HuH-7 (cell line): Measurements from ENCODE around the gene PROK1.
"Not testable (repeated sequence)": the region's sequence is repeated elsewhere in the genome, so short reads cannot be mapped to it uniquely, and the experiment has no call there.

Experiments
- DNase-seq: peaks from one replicate; pipeline ENCODE4 v3.0.0; 2011; ENCODE audit warnings: low spot score

The PROK1 gene, protein sequence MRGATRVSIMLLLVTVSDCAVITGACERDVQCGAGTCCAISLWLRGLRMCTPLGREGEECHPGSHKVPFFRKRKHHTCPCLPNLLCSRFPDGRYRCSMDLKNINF

DNA sequence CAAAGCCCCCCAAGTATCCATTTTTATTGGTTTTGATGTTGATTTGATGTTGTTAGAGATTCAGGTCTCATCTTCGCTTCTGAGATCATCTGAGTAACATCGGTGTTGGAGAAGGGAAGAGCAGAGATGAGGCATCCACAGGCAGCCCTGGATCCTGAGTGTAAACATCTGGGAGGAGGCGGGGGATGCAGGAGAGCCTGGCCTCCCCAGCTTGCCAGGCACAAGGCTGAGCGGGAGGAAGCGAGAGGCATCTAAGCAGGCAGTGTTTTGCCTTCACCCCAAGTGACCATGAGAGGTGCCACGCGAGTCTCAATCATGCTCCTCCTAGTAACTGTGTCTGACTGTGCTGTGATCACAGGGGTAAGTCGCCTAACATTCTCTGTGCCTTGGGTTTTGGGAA lies at the start of gene PROK1:
TSS of gene PROK1 (plus strand) at position 221 of the 400 bp plus-strand sequence. CDS start at position 289, 68 bp downstream.
- DNase-seq = no peak

DNA sequence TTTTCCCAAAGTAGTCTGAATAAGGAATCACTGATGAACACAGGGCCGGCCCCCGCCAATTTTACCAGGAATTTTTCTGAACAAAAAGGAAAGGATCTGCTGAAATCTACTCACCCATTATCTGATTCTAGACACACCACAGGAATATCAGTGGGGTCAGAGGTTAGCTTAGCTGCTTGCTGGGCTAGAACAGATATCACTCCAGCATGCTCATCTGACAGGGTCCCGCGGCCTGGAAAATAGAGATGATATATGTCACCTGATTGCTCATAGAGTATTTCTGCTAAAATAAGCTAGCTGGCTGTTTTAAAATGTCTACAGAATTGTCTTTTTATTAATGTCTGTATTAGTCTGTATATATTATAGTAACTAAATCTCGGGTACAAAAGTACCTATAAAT lies 47.1 kb upstream of the PROK1 start:
- DNase-seq = no peak

DNA sequence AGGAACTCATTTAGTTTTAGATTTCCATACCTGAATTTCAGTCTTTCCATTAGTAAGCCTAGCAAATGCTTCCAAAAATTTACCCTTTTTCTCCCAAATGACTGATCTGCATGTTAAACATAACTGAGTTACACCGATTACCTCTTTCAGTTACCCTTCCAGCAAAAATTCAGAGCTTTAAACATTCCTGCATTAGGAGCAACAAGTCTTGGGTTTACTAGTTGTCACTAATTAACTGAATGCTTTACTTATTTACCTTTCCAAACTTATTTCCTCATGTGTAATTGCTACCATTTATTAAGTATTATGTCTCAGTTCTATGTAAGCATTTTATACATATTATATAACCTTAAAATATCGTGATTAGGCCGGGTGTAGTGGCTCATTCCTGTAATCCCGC lies 46.5 kb upstream of the PROK1 start:
- DNase-seq = no peak

DNA sequence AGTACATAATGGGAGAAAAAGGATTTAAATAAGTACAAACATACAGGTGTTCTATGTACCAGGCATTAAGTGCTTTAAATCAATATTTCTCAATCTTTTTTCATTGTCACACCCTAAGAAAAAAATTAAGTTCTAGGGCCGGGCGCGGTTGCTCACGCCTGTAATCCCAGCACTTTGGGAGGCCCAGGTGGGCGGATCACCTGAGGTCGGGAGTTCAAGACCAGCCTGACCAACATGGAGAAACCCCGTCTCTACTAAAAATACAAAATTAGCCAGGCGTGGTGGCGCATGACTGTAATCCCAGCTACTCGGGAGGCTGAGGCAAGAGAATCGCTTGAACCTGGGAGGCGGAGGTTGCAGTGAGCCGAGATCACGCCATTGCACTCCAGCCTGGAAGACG lies 44.5 kb upstream of the PROK1 start:
- not testable (repeated sequence) for DNase-seq

DNA sequence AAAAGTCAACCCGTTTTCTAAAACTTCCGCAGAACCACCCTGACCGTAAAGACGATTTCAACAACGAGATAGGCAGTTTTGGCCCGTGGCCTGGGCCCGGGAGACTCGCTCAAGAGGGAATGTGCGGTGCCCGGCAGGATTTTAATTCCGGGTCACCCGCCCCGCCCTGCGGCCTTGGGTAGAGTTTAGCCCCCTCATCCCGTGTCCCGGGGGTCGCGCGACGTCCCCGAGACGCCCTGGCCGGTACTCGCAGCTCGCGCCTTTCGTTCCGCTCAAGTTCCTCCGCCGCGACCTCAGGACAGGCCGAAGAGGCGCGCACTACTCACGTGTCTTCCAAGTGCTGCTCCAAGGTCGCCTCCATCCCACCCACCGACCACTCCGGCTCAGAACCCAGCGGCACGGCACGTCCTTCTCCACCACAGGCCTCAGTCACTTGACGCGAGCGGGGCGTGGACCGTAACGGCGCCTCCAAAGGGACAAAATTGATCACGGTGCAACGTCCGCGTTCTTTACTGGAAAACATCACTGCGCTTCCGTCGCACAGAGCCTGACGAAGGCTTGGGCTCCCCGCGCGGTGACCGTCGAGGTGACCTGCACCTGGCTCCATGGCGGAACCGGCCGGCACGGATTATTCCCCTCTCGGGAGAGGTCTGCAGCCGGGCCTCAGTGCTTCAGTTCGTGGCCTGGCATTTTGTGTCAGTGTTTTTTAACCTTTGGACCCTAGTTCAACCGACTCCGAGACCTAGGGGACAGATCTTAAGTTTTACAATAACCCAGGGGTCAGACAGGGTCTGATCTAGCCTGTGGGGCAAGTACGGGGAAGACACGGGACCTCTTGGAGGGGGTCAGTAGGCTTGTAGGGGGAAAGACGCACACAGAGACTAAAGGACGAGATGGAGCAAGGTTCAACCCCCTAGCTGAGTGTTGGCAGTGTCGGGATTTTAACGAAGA lies 43.4 kb upstream of the PROK1 start, which contains the start of gene LAMTOR5:
TSS of gene LAMTOR5 (minus strand) at position 435 of the 951 bp plus-strand sequence. CDS start at position 361, 74 bp downstream.
- peak; percentile 71 for DNase-seq

DNA sequence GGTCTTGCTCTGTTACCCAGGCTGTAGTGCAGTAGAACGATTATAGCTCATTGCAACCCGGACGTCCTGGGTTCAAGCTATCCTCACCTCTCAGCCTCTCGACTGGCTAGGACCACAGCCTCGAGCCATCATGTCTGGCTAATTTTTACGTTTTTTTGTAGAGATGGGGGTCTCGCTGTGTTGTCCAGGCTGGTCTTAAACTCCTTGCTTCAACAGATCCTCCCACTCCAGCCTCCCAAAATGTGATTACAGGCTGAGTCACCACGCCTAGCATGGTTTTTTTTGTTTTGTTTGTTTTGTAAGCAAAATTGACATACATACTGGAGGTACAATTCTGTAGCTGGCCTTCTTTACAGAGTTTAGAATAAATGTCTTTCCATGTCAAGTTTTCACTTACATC lies 42.5 kb upstream of the PROK1 start:
- DNase-seq = no peak

DNA sequence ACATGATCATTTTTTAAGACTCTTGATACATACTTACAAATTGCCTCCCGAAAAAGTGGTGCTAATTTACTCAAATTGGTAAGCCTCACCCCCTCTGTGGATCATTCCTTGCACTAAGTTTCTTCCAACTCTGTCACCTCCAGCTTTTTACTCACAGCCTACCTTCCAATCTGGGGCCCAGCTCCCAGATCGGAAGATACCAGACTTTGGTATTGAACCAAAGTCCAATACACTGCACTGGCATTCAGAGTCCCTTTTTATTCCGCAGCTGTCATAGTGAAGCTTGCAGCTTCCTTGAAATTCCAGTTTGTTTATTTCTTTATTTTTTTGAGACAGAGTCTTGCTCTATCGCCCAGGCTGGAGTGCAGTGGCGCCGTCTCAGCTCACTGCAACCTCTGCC lies 41.6 kb upstream of the PROK1 start:
- no peak for DNase-seq

DNA sequence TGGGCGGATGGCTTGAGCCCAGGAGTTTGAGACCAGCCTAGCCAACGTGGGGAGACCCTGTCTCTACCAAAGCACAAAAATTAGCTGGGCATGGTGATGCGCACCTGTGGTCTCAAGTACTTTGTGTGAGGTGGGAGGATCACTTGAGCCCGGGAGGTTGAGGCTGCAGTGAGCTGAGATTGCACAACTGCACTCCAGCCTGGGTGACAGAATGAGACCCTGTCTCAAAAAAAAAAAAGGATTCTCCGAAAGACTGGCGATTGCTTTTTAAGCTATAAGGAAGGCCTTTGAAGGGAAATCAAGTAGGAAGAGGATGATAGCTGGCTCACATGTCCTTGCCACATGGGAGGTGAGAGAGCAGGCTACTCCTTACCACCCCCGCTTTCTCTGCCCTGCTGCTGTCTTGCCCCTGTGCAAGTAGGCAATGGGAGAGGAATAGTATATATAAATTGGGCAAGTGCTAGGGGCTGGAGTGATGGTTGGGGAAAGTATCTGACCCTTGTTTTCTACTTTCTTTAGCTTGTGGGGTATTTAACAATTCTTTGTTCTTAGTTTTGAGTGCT lies 39.7 kb upstream of the PROK1 start:
- no peak for DNase-seq

DNA sequence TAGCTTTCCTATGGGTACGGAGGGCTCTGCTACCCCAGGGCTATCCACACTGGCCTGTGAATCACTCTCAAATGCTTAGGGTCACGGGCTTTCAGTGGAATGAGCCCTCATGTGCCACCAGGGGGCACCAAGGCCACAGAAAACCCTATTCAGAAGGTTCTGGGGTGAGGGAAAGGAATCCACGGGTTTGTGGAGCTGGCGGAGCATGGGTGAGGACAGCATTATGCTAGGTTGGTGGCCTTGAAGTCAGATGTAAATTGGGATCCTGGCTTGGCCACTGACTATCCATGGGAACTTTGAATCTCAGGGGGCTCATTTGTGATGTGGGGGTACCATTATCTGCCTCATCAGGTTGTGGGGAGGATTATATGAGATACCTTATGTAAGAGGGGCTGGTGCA lies 38.4 kb upstream of the PROK1 start:
- DNase-seq = peak; percentile 59

DNA sequence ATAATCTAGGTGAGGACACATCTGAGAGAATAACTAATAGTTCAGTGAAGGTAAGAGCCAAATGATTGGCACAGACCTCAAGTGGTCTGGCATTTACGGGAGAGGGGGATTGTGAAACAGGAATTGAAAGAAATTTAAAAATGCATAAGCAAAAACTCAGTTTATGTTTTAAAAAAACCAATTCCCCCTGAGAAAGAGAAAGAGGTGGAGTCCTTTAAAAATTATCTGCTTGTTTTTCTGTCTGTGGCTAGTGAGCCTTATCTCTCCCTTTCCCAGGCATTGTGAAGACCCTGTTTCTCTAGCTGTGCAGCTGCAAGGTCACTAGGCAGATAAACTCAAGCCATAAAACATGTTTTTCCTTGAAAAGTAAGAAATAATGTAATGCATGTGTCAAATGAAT lies 37.9 kb upstream of the PROK1 start:
- DNase-seq = not testable (repeated sequence)

DNA sequence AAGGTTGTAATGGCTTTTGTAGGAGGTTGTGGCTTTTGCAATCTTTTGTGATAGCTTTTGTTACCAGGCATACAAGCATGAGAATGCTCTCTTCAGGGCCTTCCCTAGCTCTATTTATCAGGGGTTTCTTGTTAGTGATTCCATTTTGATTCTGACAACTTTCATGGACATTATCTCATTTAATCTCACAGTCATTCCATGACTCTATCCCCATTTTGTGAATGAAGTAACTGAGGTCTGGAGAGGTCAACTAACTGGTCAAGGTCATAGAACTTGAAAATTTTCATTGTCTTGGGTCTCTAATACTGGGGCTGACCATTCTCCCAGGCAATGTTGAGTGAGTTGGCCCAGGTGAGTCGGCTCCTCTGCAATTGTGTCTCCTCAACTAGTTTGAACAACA lies 32.2 kb upstream of the PROK1 start:
- DNase-seq = no peak

DNA sequence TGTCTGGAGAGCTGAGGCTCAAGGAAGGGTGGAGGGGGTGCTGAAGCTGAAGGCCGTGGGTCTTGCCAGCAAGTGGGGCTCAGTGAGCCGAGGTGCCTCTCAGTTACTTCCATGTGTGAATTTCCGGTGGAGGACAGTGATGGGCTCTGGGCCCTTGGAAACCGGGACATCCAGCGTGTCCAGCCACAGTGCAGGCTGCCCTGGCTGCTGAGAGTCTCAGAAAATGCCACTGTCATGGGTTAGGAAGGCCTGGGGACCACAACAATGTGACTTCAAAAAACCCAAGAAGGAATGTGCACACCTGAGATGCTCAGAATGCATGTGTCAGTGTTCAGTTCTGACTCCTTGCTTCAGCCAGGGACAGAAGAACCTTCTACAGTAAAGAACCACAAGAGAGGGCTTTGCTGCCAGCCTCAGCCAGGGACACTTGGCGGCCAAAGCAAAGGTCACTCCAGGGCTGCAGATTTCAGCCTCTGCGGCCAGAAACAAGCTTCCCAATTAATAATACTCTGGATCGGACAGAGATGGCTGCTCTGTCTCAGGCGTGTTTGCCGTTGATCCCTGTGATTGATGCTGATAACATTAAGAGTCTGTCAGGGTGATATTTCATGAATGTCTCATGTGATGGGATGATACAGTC lies 30.8 kb upstream of the PROK1 start:
- DNase-seq = no peak

DNA sequence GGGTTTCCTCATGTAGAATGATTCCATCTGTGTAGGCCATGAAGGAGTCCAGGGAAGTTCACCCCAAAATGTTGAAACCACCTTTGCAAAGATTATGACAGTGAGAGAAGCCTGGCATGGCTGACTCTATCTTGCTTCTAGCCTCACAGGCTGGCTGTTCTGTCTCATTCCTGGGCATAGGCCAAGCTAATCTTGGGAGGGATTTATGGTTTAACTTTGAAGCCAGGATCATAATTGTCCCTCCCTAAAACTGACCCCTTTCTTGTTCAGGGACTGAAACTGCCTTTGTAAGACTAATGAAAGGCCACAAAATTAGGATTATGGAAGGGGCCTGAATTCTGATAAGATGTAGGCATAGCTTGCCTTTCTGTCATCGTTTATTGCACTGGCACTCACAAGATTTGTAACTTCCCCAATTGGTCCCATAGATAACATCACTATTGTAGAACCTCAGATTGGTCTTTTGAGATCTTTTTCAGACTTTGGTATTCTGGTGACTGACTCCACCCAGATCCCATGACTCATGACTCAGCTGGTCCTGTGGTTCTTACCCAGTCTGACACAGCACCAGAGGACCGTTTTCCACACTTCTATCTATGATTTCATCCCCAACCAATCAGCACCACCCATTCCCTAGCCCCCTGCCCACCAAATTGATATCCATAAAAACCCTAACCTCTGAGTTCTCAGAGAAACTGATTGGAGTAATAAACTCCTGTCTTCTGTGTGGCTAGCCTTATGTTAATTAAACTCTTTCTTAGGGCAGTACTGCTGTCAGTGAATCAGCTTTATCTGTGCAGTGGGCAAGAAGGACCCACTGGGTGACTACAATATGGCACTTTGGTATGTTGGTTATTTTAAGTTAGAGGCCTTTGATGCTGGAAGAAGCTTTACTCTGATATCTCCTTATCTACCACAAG lies 29.8 kb upstream of the PROK1 start:
- no peak for DNase-seq

DNA sequence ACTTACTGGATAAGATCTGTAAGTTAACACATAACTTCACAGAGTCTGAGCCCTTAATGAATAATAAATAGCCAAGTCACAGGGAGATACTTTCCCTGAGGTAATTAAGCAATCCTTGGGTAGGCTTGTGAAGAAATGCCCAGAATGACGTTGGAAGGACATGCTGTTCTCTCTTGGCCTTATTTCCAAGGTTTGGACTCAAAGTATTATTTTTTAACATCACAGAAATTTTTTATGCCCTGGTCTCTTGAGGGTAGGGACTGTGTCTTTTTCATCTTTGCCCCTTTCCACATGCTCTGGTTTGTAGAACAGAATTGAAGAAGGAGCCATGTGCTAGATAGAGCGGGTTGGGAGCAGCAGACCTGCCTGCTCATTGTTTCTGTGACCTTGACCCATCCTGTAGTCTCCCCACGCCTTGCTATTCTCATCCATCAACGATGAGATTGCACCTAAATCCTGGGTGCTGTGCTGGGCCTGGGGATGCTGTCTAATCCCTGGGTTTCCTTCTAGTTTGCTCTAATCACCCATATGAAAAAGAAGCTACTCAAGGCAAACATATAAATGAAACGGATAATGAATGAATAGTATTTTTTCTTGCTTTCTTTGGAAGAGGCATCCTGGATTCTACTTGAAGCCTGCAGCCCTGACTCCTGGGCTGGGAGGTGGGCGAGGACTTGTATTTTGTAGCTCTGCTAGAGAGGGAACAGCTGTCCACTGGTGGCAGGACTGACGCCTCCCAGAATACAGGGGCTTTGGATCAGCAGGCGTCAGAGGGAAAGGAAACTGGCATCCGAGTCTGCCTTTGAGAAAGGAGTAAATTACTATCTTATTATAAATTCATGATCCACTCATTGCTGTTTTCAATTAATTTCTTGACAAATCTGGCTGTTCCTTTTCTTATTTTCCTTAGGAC lies 26.0 kb upstream of the PROK1 start:
- no peak for DNase-seq

DNA sequence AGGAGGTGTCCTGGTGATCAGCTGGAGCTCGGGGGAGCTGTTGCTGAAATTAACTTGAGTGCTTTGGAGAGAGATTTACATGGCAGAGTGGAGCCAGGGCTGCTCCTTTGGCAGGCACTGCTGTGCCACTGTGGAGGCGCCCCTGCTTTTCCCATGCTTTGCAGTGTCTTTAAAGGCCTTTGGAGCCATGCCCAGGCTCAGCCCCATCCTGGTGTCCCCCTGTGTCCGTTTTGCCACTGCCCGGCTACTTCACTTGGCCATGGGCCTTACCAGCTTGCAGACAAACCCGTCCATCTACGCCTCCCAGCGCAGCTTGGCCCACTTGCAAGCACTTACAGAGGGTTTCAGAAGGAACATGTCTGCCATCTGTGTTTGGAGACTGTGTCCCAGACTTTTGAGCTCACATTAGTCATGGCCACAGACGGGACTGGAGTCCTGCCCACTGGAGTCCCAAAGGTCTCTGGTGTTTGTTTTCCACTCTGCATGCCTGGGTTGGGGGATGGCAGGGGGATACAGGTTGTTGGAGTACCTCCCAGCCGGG lies 25.3 kb upstream of the PROK1 start:
- no peak for DNase-seq

DNA sequence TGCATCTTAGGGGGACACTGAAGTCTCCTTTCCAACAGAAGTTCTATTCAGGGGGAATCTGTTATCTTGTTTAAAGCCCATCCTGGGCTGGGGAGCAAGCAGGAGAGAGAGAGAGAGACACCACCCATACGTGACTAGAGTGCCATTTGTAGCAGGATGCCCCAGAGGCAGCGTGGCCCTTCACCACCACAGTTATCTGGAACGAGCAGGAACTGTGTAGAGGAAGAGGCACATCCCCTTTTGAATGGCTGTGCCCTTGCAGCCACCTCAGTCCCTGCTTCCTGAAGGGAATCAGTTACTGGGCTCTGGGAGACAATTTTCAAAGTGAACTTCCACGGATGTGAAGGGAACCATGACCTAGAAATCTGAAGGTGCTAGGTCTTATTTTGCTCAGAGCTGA lies 24.1 kb upstream of the PROK1 start:
- DNase-seq = no peak

DNA sequence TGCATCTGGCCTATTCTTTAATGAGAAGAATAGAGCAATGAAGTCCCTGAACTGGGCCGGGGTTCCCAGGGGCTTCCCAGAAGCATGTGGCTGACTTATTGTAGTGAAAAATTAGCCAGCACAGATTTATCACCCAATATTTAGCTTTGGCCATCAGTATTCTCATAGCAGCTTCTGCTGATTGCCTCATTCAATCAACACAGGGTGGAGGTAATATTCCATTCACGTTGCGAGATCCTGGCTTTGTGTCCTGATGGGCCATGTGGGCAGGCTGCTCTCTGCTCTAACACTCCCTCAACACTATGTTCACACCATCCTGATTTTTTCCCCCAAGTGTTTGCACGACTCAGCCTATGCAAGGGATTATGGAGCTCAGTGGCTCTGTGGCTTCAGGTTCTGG lies 22.0 kb upstream of the PROK1 start:
- no peak for DNase-seq

DNA sequence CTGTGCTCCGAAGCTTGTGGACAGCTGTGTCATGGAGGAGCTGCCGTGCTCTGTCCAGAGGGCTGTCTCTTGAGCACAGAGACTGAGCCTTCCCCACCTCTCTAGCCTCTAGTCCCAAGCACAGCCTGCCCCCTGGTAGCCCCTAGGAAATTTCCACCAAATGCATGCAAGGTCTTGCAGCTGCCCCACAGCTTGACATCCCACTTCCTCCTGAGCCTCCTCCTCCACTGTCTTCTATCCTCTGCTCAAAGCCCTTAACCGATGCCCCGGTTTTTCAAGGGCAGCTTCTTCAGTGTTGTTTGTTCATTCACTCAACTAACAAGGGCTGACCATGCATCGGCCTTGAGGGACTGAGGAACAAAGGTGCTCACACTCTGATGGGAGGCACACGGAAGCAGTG lies 20.6 kb upstream of the PROK1 start:
- no peak for DNase-seq

DNA sequence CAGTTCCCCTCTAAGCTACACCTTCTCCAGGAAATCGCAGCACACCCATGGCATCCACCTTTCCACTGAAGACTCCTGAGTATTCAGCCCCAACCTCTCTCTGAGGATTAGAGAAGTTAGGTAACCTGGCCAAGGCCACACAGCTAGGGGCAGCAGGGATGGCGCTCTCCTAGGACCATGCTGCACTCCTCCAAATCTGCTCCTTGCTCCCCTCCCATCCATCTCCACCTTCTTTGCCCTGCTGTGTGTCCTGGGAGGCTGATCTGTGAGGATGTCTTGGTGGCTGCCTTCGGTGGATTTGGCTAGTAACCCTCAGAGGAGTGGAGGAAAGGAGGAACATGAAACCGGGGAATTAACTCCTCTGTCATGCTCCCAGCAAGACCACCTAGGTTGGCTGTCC lies 20.0 kb upstream of the PROK1 start:
- no peak for DNase-seq

DNA sequence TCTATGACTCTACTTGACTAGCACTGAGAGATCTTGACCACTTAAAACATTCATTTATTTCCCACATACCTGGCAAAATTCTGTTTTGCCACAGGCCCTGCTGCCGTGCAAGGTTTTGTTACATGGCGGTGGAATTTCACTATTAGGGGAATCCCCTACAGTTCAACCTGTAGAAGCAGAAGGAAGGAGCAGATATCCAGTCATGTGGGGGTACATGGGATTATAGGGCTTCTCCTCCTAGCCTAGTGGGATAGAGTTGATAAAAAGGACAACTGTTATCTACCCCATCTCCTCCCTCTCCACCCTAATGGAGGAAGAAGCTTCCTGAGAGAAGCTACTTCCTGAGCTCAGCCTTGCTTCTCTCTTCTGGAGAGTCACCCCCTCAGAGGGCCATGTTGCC lies 17.7 kb upstream of the PROK1 start:
- DNase-seq = no peak
